ENCODE data around the gene PRM1. TPM values are rescaled to one million over a fixed set of nuclear protein-coding genes. Genes with fewer than 3 reads are reported as not detected.
A peak's percentile ranks its signal among the peaks of the same experiment; 100 is the strongest.

PRM1 gene
- total RNA-seq, 2 experiments from 2014 or later = not detected

DNA sequence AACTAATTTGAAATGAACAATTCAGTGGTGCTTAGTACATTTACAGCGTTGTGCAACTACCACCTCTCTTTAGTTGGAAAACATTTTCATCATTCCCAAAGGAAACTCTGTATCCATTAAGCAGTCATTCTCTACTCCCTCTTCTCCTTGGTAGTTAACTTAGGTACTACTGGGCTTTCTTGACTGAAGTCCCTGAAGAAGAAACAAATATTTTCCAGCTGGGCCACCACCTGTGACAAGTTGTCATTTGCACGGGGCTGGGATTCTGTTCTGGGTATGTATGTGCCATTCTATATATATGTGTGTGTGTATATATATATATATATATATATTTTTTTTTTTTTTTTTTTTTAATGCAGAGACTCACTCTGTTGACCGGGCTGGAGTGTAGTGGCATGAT, 48.8 kb upstream of the PRM1 start:
- peak overlapping the region; percentile 93 for H3K27ac ChIP-seq (ENCODE audit: low read depth, low read length, poor library complexity, severe bottlenecking)
- H3K36me3 ChIP-seq (ENCODE audit: insufficient read depth, low read length) = peaks cover 4% of the 10 kb centered on the region; the same call in 1 of the 2 replicates
- no peak overlapping the region for H2AFZ ChIP-seq (ENCODE audit: low read length)
- POLR2A ChIA-PET = interaction anchor here (0.8 to 1.7 kb wide), 7 partner anchors 8 to 32 kb away, joined by 3 to 6 read pairs (median 4); no protein-coding TSS in a partner anchor
- peak overlapping the region; percentile 62 for H3K4me3 ChIP-seq (ENCODE audit: low read depth, low read length, poor library complexity, severe bottlenecking)
- peaks cover 69% of the 10 kb centered on the region for H3K4me1 ChIP-seq (ENCODE audit: insufficient read depth, low read length, poor library complexity, severe bottlenecking)
- BruUV-seq (replicated peaks) = no TSS peak
- H3K9me3 ChIP-seq (ENCODE audit: low read length) = peaks cover 7% of the 10 kb centered on the region
- CTCF ChIA-PET (ENCODE audit: unreplicated experiment) = interaction anchor here (1.0 kb wide), 1 partner anchor 23 kb away, joined by 3 read pairs; no protein-coding TSS in a partner anchor
- TF ChIP-seq, protein P1, sequence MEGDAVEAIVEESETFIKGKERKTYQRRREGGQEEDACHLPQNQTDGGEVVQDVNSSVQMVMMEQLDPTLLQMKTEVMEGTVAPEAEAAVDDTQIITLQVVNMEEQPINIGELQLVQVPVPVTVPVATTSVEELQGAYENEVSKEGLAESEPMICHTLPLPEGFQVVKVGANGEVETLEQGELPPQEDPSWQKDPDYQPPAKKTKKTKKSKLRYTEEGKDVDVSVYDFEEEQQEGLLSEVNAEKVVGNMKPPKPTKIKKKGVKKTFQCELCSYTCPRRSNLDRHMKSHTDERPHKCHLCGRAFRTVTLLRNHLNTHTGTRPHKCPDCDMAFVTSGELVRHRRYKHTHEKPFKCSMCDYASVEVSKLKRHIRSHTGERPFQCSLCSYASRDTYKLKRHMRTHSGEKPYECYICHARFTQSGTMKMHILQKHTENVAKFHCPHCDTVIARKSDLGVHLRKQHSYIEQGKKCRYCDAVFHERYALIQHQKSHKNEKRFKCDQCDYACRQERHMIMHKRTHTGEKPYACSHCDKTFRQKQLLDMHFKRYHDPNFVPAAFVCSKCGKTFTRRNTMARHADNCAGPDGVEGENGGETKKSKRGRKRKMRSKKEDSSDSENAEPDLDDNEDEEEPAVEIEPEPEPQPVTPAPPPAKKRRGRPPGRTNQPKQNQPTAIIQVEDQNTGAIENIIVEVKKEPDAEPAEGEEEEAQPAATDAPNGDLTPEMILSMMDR (conservative IDR thresholded peaks at IDR 0.05; ENCODE audit: low read length) = no peak
- TF ChIP-seq EZH2phosphoT487 (IDR thresholded peaks at IDR 0.05; ENCODE audit: borderline replicate concordance, low read depth, low read length) = no peak
- peak; percentile 56 for DNase-seq (ENCODE audit: low spot score)
- intact Hi-C loops (cut with micrococcal nuclease; ENCODE audit: unreplicated experiment) = no loop called here
- H4K20me1 ChIP-seq (ENCODE audit: insufficient read depth, low read length) = no peaks in the 10 kb centered on the region
- H3K79me2 ChIP-seq (ENCODE audit: insufficient read depth, low read depth, low read length) = no peaks in the 10 kb centered on the region
- H3K4me2 ChIP-seq (ENCODE audit: low read length) = peak overlapping the region; percentile 83
- H3K9me2 ChIP-seq (ENCODE audit: insufficient read depth, low read length) = no peaks in the 10 kb centered on the region

GRCh38 chr16:11329071-11329491, 48.0 kb upstream of the PRM1 start:
- TF ChIP-seq, protein P1 (conservative IDR thresholded peaks at IDR 0.05; ENCODE audit: low read length) = no peak
- no peak for TF ChIP-seq EZH2phosphoT487 (IDR thresholded peaks at IDR 0.05; ENCODE audit: borderline replicate concordance, low read depth, low read length)
- Histone ChIP-seq H3K27ac (ENCODE audit: low read depth, low read length, poor library complexity, severe bottlenecking) (peak overlapping the region; percentile 93), H3K9me2 (ENCODE audit: insufficient read depth, low read length) (no peaks in the 10 kb centered on the region), H3K4me3 (ENCODE audit: low read depth, low read length, poor library complexity, severe bottlenecking) (peak overlapping the region; percentile 62), H4K20me1 (ENCODE audit: insufficient read depth, low read length) (no peaks in the 10 kb centered on the region), H3K79me2 (ENCODE audit: insufficient read depth, low read depth, low read length) (no peaks in the 10 kb centered on the region), H2AFZ (ENCODE audit: low read length) (no peak overlapping the region), H3K9me3 (ENCODE audit: low read length) (peaks cover 7% of the 10 kb centered on the region), H3K36me3 (ENCODE audit: insufficient read depth, low read length) (peaks cover 4% of the 10 kb centered on the region; the same call in 1 of the 2 replicates), H3K4me1 (ENCODE audit: insufficient read depth, low read length, poor library complexity, severe bottlenecking) (peaks cover 73% of the 10 kb centered on the region), H3K4me2 (ENCODE audit: low read length) (peak overlapping the region; percentile 83)
- ChIA-PET POLR2A (interaction anchor here (0.8 to 1.7 kb wide), 6 partner anchors 9 to 31 kb away, joined by 3 to 8 read pairs (median 5); no protein-coding TSS in a partner anchor), CTCF (ENCODE audit: unreplicated experiment) (no interaction called here)
- intact Hi-C loops (cut with micrococcal nuclease; ENCODE audit: unreplicated experiment) = no loop called here
- DNase-seq (ENCODE audit: low spot score) = peak; percentile 80
- no TSS peak for BruUV-seq (replicated peaks)

Measured in OCI-LY7 (cell line).